Fibroblast of skin of right quadriceps (primary cell): Measurements from ENCODE around the gene PHF21A.
"Not testable (repeated sequence)": the region's sequence is repeated elsewhere in the genome, so short reads cannot be mapped to it uniquely, and the experiment has no call there.

ENCODE experiments used
- DNase-seq: peaks from one replicate; pipeline ENCODE4 v3.0.0-alpha.2; 2013

Gene PHF21A

GRCh38 chr11:45981826-45982225, 139.4 kb downstream of the PHF21A start:
- not testable (repeated sequence) for DNase-seq

DNA sequence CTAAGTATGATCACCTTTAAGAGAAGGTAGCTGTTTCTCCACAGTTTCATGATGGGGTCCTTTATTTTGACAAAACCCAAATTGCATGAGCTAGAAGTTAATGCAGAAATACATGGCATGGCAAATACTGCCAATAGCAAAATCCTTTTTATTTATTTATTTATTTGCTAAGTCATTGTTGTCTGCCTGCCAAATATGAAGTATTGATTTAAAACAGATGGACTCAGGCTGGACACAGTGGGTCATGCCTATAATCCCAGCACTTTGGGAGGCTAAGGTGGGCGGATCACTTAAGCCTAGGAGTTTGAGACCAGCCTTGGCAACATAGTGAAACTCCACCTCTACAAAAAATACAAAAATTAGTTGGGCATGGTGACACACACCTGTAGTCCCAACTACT, 146.4 kb downstream of the PHF21A start:
- peak; percentile 33 for DNase-seq

- DNase-seq: no peak
Observed at GRCh38 chr11:45973601-45974000, 147.7 kb downstream of the PHF21A start.

DNA sequence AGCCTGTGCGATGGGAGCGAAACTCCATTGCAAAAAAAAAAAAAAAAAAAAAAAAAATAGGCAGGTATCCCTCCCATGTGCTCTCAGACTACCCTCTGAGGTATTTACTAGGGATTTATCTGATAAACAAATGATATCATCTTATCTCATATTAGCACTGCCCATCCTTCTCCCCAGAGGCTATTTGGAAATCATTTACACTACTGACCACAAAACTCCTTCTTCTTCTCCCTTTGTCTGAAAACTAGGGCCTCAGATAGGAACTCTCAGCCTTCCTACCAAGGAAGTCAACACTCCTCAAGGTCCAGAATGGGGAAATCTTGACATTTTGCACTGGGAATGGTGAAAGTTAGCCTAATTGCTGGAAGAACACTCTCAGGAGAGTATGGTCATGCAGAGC, 152.4 kb downstream of the PHF21A start:
- DNase-seq: no peak

GRCh38 chr11:45967506-45967905, 153.7 kb downstream of the PHF21A start:
- DNase-seq: no peak

GRCh38 chr11:45964911-45965389, 156.3 kb downstream of the PHF21A start:
- DNase-seq: peak; percentile 76

DNA sequence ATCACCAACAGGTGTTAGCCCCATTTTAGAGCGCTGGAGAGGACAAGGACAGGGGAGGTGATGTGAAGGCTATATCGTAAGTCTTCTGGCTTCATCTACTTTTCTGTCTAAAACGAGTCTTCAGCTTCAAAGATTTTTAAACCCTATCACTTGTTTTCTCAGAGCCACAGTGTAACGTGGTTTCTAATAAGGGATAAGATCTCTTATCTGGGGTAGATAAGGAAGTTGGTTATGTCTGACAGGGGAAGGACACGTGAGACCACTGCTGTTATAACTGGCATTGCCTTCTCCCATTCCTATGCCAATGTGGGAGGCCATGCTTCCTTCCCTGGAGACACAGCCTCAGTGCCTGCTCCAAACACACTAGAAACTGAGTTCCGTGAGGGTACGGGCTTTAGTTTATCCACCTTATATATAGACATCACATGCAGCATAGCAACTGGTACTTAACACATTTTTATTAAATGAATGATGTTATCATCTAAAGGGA, 159.5 kb downstream of the PHF21A start:
- no peak for DNase-seq

DNA sequence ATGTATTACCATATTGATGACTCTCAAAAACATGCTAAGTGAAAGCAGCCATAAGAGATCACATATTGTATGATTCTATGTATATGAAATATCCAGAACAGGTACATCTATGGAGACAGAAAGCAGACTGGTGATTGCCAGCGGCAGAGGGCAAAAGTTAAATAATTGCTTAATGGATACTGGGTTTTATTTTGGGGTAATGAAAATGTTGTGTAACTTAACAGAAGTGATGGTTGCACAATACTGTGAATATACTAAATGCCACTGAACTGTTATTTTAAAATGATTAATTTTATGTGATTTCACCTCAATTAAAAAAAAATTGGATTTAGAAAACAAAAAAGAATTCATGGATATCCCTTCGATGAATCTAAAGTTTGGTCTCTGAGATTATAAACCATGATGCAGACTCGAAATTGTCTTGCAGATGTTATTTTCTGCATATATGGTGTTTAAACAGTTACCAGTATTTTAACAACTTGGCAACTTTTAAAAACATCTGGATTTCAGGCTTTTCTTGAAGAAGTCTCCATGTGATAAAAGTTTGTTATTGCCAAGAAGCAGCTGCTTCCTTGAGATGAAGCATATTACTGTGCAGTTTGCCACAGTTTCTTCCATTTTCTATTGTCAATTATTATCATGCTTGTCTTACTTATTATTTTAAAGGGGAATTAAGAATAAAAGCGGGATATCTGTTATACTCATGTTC, 160.7 kb downstream of the PHF21A start:
- no peak for DNase-seq

- DNase-seq: peak; percentile 85
Observed at GRCh38 chr11:45959851-45960250, 161.4 kb downstream of the PHF21A start.

GRCh38 chr11:45949992-45950407, 171.3 kb downstream of the PHF21A start:
- no peak for DNase-seq

GRCh38 chr11:45948356-45948755, 172.9 kb downstream of the PHF21A start:
- no peak for DNase-seq

GRCh38 chr11:45947885-45948284, 173.4 kb downstream of the PHF21A start:
- DNase-seq: no peak

DNA sequence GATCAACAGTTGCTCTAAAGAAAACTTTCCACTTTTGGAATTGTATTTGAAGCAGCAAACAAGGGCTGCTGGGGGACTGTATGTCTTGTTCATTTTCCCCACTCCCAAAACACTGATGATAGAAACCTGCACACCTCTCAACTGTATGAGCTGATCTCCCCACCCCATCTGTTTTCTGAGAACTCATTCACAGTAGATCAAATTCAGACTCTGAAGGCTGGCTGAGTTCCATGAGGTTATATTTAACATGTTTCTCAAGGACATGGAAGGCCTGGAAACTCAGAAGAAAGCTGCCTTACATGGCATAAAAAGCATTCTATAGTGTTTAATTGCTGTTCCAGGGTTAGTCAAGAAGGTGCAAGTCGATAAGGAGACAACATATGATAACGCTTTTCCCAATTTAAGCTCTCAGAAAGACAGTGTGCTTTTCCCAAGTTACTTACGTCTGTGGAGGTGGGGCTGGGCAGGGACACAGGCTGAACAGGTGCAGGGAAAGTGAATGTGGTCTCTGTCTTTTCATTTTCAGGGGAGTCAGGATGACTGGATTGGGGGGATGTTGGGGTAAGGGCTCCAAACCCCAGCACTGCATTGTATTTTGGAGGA, 175.8 kb downstream of the PHF21A start:
- no peak for DNase-seq

DNA sequence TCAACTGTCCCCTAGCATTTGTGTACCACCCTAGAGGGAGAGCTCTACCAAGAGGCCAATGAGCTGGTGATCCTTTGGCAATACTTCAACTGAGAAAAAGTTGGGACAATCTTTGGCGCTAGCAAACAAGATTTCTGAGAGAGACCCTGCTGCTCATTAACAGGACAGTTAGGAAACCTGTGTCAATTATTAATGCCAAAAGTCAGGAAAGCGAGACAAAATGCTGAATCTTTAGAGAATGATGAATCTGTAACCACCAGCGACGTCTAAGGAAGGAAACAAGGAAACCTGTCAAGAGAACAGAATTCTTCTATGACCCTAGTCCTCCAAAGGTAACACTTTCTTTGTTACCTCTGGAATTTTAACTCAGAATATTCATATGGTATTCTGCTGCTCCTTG, 178.9 kb downstream of the PHF21A start:
- DNase-seq: no peak

- DNase-seq: no peak
Observed at GRCh38 chr11:45941285-45941684, 180.0 kb downstream of the PHF21A start.

GRCh38 chr11:45939836-45940235, 181.4 kb downstream of the PHF21A start:
- DNase-seq: no peak

GRCh38 chr11:45937916-45938315, 183.3 kb downstream of the PHF21A start:
- DNase-seq: no peak

GRCh38 chr11:45936511-45937054, 184.7 kb downstream of the PHF21A start:
- DNase-seq: no peak

DNA sequence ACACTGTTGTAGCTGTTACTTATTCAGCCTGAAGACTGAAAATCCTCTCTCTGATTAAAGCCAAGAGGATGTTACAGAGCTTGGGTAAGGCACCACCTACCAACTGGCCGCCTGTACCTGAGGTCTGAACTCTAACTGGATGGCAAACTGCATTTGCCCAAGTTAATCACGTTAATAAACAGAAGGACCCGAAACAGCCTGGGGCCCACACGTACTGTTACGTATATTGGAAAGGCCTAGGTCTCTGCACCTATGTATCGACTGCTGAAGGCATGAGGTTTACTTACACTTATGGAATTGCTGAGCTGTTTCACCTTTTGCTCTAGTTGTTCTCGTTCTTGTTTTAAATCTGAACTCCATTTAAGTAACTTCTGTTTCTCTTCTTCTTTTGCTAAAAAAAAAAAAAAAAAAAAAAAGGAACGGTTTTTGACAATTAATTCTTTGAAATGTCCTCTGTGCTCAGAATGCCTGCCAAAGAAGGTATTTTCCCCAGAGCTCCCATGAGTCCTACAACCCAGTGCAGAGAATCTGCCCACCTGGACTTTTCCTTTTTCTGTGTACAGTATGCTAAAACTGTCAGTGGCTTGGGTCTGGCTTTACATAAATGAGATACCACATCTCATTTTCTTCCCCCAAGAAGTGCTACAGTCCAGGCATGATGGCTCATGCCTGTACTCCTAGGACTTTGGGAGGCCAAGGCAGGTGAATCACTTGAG, 185.7 kb downstream of the PHF21A start:
- no peak for DNase-seq

DNA sequence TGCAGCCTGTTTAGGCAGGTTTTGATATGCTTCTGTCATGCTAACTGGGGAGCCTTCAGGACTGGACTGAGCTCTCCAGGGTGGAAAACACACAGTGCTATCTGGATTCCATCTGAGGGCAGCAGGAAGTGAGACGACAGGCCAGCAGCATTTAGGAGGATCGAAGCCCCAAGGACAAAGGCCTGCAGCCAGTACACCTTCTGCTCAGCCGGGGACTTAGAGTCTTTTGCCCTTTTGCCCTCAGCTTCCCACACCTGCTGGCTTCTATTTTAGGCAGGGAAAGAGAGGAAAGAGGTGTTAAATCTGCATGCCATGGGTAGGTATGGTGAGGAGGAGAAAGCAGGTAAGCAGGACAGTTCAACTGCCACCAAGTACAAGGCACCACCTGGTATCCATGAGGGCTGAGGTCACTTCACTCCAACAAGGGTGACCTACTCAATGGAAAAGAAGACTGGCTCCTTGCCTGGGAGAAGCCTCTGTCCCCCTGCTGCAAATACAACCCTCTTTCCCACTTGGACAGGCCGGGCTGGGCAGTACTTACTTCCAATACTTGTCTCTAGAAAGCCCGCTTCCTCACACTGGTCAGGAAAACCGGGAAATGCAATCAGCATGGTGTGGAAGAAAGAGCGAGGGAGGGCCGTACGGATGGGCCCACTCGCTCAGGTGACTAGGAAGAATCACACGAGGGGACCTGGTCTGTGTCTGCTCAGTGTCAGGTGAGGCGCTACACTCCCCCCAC, 186.5 kb downstream of the PHF21A start:
- DNase-seq: no peak

- no peak for DNase-seq
Observed at GRCh38 chr11:45933846-45934579, 187.2 kb downstream of the PHF21A start.
